ENCODE results near the gene C11orf24.

DNA sequence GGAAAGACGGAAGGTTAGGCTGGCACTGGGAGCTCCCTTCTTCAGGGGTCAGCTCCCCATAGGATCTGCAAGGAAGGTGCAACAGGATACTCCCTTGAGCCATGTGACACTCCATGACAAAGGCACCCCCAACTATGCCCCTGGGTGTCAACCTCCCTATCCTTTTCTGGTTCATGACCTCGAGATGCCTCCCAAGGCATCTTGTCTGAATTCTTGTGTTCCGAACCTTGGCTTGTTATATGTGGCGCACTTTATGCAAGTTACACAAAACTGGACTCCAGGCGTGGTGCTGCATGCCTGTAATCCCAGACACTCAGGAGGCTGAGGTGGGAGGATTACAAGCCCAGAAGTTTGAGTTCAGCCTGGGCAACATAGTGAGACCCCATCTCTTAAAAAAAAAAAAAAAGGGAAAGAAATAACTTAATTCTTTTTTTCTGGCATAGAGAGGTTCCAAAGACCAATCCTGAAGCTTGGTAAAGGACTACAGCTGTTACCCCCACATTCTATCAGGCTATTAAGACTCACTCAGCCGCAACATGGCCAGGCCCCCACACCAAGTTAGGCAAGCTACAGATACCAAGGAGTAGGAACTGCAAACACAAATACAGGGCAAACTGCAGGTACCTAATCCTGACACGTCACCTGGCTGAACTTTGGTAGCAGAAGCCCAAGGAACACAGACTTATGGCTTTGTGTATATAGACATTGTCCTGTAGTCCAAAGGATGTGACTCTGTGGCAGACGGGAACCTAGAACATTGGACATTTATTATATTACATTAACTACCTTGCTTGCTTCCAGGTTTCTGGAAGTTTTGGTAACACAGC is 1.4 kb downstream of the C11orf24 start:
- TF ChIP-seq, protein P1, sequence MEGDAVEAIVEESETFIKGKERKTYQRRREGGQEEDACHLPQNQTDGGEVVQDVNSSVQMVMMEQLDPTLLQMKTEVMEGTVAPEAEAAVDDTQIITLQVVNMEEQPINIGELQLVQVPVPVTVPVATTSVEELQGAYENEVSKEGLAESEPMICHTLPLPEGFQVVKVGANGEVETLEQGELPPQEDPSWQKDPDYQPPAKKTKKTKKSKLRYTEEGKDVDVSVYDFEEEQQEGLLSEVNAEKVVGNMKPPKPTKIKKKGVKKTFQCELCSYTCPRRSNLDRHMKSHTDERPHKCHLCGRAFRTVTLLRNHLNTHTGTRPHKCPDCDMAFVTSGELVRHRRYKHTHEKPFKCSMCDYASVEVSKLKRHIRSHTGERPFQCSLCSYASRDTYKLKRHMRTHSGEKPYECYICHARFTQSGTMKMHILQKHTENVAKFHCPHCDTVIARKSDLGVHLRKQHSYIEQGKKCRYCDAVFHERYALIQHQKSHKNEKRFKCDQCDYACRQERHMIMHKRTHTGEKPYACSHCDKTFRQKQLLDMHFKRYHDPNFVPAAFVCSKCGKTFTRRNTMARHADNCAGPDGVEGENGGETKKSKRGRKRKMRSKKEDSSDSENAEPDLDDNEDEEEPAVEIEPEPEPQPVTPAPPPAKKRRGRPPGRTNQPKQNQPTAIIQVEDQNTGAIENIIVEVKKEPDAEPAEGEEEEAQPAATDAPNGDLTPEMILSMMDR (IDR thresholded peaks at IDR 0.05) = no peak
- TF ChIP-seq POLR2A (IDR thresholded peaks at IDR 0.05) = no peak
